GM19468 (cell line): ENCODE results near the gene ZNF169.
"Not testable (repeated sequence)": the region's sequence is repeated elsewhere in the genome, so short reads cannot be mapped to it uniquely, and the experiment has no call there.

ENCODE experiments used
- ATAC-seq: cut with Tn5 transposase; IDR thresholded peaks from one replicate; pipeline ENCODE4 v1.9.1; 2021; ENCODE audit warnings: mild to moderate bottlenecking, moderate library complexity, moderate number of reproducible peaks; ENCODE audit not compliant: unreplicated experiment; ENCODE audit errors: extremely low read depth

Gene ZNF169

DNA sequence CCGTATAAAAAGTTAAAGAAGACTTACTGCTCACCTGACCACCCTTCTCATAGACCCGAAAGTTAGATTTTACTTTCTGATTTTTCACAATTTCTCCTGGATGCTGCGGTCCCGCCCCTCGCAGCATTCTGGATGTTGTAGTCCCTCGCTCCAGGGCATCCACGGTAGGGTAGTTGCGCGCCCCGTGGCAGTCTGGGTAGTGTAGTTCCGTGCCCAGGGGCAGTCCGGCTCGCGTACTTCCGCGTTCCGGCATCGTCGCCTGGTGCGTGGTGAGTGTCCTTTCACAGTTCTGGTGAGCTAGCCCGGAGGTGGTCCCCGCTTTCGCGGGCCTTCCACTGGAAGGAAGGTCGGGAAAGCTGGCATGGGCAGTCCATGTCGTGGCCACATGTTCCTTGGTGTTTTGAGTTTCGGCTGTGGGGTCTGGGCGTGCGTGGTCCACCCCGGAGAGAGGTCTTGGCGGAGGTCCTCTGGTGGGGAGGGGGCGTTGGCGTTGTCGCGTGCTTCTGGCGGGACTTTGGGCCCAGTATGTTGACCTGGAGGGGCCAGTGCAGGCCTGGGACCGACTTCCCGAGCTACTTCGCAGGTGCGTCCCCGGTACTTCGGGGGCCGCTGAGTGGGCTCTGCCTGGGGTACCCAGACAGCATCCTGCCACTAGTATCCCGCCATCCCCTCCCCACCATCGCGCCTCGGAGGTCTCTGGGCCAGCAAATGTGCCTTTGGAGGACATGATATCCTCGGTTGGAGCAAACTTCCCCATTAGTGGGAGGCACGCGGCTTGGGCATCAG, at the start of gene ZNF169:
TSS of gene ZNF169 (plus strand) at position 222 of the 786 bp plus-strand sequence. CDS start 19,515 bp downstream, outside the sequence.
- peak; percentile 98 for ATAC-seq

DNA sequence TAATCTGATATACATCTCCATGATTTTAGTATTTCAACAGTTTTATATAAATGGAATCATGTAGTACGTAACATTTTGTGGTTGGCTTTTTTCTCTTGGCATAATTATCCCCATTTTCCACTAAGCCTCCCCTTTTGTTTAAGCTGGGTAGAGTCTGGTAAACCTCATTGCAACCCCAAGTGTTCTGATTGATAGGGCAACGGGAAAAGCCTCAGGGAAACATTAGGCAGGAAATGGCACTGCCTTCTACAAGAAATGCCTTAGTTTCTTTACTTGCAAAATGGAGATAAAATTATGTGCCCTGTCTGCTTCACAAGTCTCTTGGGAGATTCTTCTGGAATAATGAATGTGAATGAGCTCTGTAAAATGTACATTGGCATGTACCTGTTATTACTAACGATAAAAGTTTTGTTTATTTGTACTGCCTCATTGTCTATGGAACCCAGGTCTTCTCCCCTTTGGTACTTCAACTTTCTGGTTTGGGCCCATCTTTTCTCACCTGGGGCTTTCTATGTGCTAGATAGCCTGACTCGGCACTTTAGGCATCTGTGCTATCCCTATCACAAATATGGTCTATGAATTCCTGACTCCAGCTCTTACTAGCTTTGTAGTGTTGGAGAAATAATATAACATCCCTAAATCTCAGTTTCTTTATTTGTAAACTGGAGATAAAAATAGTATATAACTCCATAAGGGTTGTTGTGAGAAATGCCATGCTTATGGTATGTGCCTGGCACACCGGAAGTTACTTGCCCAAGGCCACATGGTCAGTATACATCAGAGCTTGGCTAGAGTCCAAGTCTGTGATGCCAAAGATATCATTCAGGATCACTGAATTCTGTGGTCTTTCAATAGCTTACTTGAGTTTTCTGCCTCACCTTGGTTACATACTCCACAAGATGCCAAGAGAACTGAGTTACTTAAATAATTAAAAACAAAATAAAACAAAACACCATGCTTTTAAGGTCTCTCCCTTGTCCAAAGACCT, 48.2 kb upstream of the ZNF169 start:
- ATAC-seq, result no peak

DNA sequence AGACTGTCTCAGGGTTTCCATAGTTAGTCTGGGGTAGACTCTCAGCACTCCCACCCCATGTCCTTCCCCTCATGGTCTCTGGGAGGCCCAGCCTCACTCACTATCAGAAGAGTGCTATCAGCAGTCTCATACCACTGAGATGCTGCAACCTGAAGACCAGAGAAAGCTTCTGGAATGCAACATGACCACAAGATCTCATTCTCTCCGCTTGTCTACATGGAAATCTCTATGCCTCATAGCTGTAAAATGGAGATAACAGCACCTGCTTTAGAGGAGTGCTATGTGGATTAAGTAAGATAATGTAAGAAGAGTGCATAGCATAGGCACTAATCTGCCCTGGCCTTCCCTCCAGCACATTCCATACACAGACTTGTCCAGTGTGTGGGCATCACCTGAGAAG, 47.0 kb upstream of the ZNF169 start:
- ATAC-seq, result no peak

DNA sequence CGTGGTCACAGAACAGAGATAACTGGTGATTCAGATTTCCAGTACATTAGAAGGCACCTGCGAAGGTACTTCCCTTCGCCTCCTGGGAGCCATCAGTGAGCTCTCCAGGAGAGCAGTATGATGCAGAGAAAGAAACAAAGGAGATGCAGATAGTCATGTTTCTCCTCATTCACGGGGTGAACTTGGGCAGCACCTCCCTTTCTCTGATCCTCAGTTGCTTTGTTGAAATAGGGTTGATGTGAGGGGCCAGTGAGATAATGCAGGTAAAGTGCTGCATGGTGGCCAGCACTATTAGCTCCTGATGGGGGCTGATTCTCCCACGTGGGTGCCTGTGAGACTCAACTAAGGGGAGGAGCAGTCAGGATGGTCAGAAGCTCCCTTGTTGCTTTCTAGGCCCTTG, 46.6 kb upstream of the ZNF169 start:
- no peak for ATAC-seq

DNA sequence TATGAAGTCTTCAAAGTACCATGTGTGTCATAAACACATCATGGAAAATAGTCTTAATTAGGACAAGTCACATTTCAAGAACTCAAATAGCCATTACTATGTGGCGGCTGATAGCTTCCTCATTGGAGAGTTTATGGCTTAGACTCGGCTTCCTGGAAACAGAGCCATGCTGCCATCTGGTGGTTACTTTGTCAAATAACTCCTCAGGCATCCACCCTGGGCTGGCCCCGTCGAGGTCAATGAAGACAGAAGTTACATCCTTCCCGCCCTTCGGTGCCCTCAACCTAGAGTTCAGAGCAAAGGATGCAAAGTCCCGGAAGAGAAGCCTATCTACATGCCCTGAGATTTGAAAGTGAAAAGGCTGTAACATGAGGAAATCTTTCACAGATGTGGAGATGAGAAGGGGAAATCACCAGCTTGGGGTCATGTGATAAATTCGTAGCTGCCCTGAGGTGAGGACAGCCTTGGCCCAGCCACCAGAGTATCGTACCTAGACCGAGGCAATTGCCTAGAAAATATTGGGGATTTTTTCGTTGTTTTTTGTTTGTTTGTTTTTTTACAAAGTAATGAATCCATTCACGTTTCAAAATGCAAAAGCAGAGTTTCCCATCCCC, 45.5 kb upstream of the ZNF169 start:
- ATAC-seq, result no peak

DNA sequence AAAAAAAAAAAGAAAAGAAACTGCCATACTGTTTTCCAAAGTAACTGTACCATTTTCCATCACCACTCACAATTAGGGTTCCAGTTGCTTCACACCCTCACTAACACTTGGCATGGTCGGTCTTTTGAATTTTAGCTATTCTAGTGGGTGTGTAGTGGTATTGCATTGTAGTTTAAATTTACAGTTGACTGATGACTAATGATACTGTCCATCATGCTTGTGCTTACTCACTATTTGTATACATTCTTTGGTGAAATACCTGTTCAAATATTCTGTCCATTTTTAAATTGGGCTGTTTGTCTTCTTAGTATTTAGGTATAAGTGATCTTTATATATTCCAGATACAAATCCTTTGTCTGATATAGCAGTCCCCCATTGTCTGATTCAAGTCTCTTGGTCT, 36.2 kb upstream of the ZNF169 start:
- no peak for ATAC-seq

DNA sequence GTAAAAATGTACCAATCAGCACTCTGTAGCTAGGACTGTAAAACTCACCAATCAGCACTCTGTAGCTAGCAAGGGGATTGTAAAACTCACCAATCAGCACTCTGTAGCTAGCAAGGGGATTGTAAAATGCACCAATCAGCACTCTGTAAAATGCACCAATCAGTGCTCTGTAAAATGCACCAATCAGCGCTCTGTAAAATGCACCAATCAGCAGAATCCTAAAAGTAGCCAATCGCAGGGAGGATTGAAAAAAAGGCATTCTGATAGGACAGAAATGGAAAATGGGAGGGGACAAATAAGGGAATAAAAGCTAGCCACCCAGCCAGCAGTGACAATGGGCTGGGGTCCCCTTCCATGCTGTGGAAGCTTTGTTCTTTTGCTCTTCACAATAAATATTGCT, 33.7 kb upstream of the ZNF169 start:
- not testable (repeated sequence) for ATAC-seq

DNA sequence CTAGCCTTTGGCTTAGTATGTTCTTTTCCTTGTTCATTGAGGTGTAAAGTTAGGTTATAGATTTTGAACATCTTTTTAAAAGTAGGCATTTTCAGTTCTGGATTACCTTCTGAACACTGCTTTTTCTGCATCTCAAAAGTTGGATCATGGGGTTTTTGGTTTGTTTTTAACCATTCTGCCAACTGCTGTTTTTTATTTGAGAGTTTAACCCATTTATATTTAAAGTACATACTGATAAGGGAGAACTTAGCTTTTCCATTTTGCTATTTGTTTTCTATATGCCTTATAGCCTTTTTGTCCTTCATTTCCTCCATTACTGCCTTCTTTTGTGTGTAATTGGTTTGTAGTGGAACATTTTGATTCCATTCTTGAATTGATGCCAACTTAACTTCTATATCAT, 30.5 kb upstream of the ZNF169 start:
- no peak for ATAC-seq

DNA sequence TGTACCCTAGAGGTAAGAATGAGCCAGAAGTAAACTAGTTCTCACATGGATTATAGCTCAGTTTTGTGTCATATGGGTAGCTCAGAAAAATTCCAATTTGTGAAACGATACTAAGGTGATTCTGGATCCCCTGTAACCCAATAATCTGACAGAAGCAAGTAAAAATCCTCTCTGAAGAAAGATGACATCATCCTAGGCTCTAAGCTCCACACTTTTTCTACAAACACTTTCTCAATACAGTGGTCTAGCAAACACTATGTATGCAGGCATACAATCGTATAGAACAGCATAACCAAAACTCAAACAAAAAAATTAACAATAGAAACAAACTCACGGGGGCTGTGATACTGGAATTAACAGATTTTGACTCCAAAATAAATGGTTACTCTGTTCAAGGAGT, 26.7 kb upstream of the ZNF169 start:
- no peak for ATAC-seq

DNA sequence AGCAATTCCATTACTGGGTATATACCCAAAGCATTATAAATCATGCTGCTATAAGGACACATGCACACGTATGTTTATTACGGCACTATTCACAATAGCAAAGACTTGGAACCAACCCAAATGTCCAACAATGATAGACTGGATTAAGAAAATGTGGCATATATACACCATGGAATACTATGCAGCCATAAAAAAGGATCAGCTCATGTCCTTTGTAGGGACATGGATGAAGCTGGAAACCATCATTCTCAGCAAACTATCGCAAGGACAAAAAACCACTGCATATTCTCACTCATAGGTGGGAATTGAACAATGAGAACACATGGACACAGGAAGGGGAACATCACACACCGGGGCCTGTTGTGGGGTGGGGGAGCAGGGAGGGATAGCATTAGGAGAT, 18.0 kb upstream of the ZNF169 start:
- ATAC-seq, result not testable (repeated sequence)

DNA sequence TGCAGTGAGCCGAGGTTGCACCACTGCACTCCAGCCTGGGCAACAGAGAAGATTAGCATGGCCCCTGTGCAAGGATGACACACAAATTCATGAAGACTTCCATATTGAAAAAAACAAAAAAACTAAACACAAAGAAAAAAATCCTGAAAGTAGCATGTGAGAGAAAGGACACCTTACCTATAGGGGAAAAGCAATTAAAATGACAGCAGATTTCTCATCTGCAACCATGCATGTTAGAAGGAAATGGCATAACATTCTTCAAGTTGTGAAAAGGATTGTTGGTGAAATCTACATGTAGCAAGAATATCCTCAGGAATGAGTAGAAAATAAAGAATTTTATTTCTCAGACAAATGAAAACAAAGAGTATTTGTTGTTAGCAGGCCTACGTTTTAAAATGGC, 13.4 kb upstream of the ZNF169 start:
- ATAC-seq, result no peak

DNA sequence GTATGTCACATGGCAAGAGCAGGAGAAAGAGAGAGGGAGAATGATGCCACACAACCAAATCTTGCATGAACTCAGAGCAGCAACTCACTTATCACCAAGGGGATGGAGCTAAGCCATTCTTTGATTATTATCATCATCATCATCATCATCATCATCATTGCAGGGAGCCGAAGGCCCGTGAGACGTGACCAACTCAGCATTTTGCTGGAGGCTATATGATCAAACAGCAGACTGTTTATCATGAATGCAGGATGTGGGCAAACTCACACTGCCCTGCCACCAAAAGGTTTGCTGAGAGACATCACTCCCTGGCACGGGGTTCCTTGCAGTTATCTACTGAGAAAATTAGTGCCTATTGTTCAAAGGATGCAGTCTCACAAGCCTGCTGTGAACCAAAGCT, 8.6 kb upstream of the ZNF169 start:
- ATAC-seq, result no peak

DNA sequence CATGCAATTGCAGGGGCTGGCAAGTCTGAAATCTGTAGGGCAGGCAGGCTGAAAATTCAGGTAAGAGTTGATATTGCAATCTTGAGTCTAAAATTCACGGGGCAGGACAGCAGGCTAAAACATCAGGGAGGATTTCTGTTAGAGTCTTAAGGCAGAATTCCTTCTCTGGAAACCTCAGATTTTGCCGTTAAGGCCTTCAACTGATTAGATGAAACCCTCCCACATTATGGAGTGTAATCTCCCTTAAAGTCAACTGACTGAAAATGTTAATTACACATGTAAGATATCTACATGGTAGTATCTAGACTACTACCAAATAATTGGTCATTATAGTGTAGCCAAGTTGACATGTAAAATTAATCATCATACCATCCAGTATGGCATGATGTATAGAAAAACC, 3.1 kb upstream of the ZNF169 start:
- no peak for ATAC-seq

DNA sequence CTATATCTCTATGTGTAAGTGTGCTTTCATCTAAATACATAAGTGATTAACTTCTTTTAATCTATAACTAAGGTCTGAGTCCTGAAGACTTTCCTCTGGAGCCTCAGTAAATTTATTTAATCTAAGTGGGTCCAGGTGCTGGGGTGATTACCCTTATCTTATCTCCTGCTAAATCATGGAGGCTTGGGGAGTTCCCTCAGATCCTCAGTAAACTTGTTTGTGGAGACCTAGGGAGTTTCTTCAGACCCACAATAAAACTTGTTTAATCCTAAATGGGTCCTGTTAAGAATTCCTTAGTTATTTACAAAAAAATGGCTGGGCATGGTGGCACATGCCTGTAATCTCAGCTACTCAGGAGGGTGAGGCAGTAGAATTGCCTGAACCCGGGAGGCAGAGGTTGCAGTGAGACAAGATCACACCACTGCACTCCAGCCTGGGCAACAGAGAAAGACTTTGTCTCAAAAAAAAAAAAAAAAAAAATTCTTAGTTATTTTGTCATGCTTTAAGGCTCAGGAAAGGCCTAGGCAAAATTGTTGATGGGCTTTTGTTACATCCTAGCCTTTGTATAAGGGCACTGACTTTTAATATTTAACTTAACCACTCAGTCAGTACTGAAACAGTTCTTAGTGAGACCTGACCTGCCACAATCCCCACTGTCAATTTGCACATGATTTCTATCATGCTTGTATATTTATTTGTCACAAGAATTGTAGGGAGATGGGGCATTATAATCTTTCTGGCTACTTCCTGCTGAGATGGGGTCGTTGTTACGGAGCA, 6.7 kb downstream of the ZNF169 start:
- ATAC-seq, result not testable (repeated sequence)

DNA sequence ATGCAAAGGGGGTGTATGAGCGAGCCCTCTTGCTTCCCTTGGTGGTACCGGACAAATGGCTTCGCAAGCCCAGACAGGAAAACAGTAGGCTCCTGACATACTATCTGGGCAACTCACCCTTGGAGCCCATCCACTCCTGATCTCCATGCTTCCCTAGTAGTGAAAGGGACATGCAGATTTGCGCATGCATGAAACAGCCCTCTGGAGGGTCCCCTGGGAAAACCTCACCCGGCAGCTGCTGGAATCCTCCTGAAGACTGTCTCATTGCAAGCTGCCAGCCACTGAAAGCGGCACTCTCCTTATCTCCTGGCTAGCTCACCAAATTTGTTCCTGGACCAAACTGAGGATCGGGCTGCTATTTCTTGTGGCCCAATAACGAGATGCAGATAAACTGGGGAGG, 10.2 kb downstream of the ZNF169 start:
- ATAC-seq, result no peak

DNA sequence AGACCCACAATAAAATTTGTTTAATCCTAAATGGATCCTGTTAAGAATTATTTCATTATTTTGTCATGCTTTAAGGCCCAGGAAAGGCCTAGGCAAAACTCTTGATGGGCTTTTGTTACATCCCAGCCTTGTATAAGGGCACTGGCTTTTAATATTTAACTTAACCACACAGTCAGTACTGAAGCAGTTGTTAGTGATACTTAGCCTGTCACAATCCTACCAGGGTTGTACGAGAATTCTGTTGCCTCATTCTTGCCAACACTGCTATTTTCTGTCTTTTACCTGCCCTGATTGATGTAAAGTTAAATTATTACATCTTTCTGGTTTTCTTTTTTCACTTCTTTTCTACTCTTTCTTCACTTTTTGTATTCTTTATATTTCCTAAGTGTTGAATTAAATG, 10.9 kb downstream of the ZNF169 start:
- ATAC-seq, result no peak

DNA sequence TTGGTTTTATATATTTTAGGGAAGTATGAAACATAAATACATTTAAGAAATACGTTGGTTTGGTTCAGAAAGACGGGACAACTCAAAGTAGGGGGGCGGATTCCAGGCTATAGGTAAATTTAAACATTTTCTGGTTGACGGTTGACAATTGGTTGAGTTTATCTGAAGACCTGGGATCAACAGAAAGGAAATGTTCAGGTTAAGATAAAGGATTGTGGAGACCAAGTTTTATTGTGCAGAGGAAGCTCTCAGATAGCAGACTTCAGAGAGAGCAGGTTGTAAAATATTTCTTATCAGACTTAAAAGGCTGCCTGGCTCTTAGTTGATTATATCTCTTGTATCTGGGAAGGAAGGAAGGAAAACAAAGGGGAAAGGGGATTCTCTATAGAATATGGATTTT, 17.9 kb downstream of the ZNF169 start:
- ATAC-seq, result not testable (repeated sequence)

DNA sequence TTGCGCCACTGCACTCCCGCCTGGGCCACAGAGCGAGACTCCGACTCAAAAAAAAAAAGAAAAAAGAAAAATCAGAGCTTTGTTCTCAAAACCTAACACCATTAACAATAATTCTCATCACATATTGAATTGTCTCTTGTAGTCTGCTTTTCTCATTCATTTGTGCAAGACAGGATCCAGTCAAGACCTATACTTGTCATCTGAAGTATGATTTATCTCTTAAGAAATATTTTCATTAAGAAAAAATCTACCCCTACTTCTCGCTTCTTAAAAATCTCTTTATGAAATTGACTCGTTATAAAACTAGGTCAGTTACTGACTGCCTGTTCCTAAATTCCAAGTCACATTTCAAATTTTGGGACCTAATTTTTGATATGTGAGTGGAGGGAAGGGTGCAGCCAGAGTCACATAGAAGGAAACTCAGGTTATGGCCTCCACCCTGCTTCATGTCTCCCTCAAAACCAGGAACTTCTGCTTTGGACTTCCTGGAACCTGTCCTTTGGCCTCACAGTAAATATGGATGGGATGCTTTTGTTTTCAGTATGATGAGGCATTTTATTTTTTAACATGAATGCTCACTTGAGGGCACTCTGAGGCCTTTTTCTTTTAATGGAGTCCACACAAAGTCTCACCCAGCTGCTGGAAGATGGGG, 18.9 kb downstream of the ZNF169 start:
- no peak for ATAC-seq

DNA sequence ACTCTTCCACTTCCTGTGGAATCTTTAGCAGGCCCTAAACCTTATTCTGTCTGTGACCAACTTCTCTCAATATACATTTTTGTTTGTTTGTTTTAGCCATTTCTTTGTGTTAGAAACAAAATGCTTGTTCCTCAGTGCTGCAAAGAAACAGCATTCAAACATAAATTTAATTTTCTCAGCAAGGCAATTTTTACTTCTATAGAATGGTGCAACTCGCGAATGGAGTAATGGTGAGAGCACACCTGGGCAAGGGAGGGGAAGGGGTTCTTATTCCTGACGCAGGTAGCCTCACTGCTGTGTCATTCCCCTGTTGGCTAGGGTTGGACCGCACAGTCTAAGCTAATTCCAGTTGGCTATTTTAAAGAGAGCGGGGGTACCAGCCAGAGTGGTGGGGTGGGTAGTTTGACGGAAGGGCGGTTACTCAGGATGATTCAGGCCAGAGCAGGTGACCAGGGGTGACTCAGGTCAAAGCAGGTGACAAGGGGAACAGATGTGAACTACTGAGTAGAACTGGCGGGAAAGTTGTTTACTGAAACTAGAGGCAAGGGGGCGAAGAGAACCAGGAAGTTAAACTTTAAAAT, 21.4 kb downstream of the ZNF169 start:
- no peak for ATAC-seq
